Activated CD8-positive, alpha-beta memory T cell treated with anti-CD3 and anti-CD28 coated beads, Interleukin-2, amount 50 U/mL, for 48 hours (primary cell): ENCODE data around the gene POLDIP2.

ENCODE experiments used
- DNase-seq: peaks from one replicate; pipeline ENCODE4 v3.0.0-alpha.2; 2020

The POLDIP2 gene

GRCh38 chr17:28357061-28357900 is at the start of gene POLDIP2:
TSS of gene POLDIP2 (minus strand) at chr17:28357527. CDS start at chr17:28357448, 79 bp downstream.
- peak; percentile 98 for DNase-seq

DNA sequence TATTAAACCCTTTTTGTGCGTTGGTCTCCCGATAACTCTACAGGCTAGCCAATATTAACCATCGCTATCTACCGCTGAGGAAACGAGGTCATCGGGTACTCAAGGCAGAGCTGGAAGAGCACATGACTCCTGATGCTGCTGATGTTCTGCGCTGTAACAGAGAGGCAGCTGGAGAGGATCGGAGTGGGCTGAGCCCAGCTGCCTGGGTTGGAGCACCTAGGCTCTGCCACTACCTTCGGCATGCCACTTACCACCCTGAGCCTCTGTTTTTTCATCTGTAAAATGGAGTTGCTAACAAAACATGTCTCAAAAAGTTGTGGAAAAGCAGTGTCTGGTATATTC is 49.1 kb upstream of the POLDIP2 start:
- DNase-seq = no peak

DNA sequence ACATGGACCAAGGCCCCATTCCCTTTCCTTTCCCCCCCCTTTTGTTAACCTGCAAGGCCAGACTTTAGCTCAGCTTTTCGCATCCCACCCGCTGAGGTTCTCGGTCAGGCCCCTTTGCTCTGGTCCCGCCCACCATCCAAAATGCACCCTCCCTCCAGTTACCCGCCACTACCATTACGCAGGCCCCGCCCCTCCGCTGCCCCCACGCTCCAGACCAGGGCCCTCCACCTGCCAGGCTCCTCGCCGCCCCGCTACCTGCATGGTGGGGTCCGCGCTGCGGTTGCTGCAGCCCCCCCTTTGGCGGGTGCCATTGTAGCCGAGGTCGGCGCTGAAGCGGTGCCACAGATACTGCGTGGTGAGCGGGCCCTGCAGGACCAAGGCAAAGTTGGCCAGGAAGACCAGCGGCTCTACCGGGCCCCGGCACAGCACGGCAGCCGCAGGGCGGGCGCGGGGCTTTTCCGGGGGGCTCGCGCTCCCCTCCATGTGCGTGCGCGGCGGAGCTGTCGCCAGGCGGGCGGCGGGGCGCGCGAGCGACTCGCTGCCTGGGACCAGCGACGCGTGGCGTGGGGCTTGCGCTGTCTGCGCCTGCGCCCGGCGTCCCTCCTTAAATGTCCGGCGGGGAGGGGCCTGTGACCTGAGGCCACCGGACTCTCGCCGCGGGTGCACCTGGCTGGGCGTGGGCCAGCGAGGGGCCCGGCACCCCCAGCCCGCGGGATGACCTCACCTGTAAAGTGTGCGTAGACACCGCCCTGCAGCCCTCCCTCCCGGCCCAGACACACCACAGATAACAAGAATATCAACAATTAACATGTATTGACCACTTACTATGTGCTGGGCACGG is 48.5 kb upstream of the POLDIP2 start, which contains the start of gene SLC46A1:
SLC46A1 (minus strand) TSS at position 581 of the 841 bp plus-strand sequence; CDS start at position 483, 98 bp downstream.
- peak; percentile 87 for DNase-seq

DNA sequence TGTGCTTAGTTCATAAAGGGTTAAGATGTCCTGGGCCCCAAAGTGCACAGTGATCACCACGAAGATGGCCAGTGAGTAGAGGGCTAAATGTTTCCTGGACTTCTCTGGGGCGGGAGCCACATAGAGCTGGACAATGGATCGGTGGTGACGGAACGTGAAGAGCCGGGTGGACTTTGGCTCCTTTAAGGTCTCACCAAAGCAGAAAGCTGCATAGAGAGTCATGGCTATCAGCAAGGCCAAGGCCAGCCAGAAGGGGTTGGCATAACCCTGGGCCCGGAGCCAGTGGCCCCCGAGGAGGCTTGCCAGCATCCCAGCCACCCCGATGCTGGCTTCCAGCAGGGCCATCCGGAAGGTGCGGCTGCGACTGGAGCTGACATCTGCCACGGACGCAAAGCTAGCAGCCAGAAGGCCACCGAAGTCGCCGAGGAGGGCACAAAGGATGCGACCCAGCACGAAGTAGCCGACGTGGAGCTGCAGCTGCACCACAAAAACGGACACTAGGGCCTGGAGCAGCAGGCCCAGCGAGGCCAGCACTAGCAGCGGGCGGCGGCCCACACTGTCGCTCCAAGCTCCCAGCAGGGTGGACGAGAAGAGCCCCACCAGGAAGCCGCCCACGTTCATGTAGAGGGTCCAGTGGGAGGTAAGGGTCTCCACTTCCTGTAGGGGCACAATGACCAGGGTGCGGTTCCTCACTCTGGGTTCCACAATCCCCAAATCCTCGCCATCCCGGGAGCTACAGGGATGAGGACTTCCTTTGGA is 47.7 kb upstream of the POLDIP2 start:
- no peak for DNase-seq

DNA sequence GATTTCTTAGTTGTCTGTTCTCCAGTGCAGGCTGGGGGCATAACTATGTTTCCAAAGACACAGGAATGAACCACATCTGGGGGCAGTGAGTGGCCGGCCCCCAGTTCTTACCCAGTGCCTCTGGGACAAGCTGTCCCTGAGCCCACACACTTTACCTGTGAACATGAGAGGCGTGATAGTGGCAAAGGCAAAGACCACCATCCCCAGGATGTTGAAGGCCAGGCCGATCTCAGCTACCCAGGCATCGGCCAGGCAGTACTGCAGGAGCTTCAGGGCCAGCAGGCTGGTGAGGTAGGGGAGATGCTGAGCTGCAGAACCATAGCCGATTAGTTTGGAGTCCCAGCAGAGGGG is 47.1 kb upstream of the POLDIP2 start:
- DNase-seq = no peak

- no peak for DNase-seq
Observed at GRCh38 chr17:28404007-28404406, 46.7 kb upstream of the POLDIP2 start.

DNA sequence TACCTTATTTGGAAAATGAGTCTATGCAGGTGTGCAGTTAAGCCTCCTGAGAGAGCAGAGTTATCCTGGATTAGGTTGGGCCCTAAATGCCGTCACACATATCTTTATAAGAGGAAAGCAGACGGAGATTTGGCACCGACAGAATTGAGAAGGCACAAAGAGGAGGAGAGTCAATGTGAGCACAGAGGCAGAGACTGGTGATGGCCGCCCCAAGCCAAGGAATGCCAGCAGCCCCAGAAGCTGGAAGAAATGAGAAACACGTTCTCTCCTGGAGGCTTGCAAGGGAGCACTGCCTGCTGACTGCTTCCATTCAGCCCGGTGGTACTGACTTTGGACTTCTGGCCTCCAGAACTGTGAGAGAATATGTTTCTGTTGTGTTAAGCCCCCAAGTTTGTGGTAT is 45.5 kb upstream of the POLDIP2 start:
- DNase-seq = no peak

GRCh38 chr17:28402224-28402630 is 44.9 kb upstream of the POLDIP2 start:
- no peak for DNase-seq

- DNase-seq = no peak
Observed at GRCh38 chr17:28399808-28400207, 42.5 kb upstream of the POLDIP2 start.

- DNase-seq = no peak
Observed at GRCh38 chr17:28398280-28398981, 41.1 kb upstream of the POLDIP2 start.

- no peak for DNase-seq
Observed at GRCh38 chr17:28397687-28398279, 40.5 kb upstream of the POLDIP2 start.

GRCh38 chr17:28397275-28397674 is 39.9 kb upstream of the POLDIP2 start:
- no peak for DNase-seq

GRCh38 chr17:28396635-28397239 is 39.4 kb upstream of the POLDIP2 start:
- DNase-seq = no peak

- no peak for DNase-seq
Observed at GRCh38 chr17:28395968-28396367, 38.6 kb upstream of the POLDIP2 start.

- no peak for DNase-seq
Observed at GRCh38 chr17:28395426-28395825, 38.1 kb upstream of the POLDIP2 start.

DNA sequence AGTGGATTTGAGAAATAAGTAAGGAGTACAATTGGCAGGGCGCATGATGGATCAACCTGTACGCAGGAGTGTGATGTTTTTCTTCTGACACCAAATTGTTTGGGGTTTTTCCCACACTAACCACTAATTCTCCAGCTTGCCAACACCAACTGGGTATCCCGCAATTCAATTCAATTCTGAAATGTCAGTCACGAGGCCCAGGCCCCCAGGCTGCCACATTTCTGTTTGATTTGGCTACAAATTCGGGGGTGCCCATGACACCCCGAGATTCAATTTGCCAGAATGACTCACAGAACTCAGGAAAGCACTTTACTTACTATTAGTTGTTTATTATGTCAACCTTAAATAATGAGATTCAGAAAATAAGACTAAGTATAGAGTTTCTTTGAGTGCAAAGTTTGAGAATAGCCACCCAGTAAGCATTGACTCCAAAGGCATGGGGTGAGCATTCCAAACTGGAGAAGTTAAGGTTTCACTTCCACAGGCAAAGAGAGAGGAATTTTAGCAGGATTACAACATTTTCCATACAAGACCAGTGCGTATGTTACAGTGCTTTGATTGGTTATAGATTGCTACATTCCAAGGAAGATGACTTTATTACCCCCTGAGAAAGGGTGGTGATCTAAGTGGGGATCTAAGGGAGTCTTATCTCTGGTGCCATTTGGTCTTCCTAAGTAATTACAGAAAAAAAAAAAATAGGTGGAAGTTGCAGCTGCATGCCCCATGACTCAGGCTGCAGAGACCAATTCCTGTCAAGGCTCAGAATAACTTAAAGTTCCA is 37.2 kb upstream of the POLDIP2 start:
- DNase-seq = no peak

GRCh38 chr17:28392491-28392890 is 35.2 kb upstream of the POLDIP2 start:
- no peak for DNase-seq

DNA sequence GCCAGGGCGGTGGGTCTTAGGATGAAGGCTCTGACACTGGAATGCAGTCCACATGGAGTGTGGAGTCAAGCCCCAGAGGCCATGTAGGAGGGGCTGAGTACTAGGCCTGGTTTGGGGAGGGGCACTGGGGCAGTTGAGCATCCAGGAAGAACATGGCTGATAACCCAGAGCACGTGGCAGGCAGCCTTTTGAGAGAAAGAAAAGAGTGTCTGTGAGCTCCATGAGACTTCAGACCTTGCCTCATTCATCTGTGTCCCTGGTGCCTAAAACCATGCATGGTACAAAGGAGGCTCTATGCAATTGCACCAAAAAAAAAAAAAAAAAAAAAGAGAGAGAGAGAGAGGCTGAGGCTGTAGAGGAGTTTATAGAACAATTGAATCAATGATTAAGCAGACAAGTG is 34.1 kb upstream of the POLDIP2 start:
- DNase-seq = no peak

DNA sequence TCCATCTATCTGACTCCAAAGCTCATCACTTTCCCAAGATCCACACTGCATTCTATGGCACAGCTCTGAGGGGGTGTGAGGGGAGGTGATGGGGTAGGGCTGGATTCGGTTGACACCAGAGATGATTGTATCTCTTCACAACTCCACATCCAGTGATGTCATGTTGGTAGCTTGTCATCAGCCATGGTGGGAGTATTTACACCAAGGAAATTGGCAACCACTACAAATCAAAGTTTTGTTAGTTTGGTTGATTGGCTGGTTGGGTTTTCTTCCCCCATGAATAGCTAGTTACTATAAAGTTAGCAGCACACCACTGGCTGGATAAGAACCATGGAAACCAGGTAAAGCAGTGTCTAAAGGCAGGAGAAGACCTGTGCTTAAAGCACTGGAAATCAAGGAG is 33.7 kb upstream of the POLDIP2 start:
- DNase-seq = no peak

GRCh38 chr17:28390563-28390962 is 33.2 kb upstream of the POLDIP2 start:
- no peak for DNase-seq

DNA sequence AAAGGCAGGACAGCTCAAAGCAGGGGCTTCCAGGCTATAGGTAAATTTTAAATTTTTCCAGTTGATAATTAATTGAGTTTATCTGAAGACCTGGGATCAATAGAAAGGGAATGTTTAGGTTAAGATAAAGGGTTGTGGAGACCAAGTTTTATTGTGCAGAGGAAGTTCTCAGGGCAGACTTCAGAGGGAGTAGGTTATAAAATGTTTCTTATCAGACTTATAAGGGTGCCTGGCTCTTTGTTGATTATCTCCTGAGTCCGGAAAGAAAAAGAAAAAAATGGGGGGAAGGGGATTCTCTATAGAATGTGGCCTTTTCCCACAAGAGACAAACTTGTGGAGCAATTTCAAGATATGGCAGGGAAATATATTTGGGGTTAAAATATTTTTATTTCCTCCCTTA is 32.8 kb upstream of the POLDIP2 start:
- DNase-seq = no peak
